HG02571 (cell line): ENCODE data around the gene ACP4.
"Not testable (repeated sequence)": the region's sequence is repeated elsewhere in the genome, so short reads cannot be mapped to it uniquely, and the experiment has no call there.

Experiments
- ATAC-seq: cut with Tn5 transposase; IDR thresholded peaks from one replicate; pipeline ENCODE4 v1.9.1; 2021; ENCODE audit warnings: mild to moderate bottlenecking, moderate library complexity; ENCODE audit not compliant: unreplicated experiment

The ACP4 gene

GRCh38 chr19:50790396-50790795 lies at the start of gene ACP4:
Gene ACP4, plus strand, starts transcription at chr19:50790415. Its CDS starts 0 bp downstream, at chr19:50790415.
- ATAC-seq = no peak

- no peak for ATAC-seq
Measured at GRCh38 chr19:50741179-50741933, 48.9 kb upstream of the ACP4 start.

- no peak for ATAC-seq
Measured at GRCh38 chr19:50743537-50743936, 46.7 kb upstream of the ACP4 start.

- ATAC-seq = no peak
Measured at GRCh38 chr19:50745221-50745620, 45.0 kb upstream of the ACP4 start.

GRCh38 chr19:50747141-50747540 lies 43.1 kb upstream of the ACP4 start:
- ATAC-seq = not testable (repeated sequence)

- no peak for ATAC-seq
Measured at GRCh38 chr19:50749490-50749889, 40.7 kb upstream of the ACP4 start.

GRCh38 chr19:50750010-50750409 lies 40.2 kb upstream of the ACP4 start:
- no peak for ATAC-seq

- ATAC-seq = no peak
Measured at GRCh38 chr19:50753879-50754278, 36.3 kb upstream of the ACP4 start.

GRCh38 chr19:50756244-50756643 lies 34.0 kb upstream of the ACP4 start:
- ATAC-seq = not testable (repeated sequence)

- not testable (repeated sequence) for ATAC-seq
Measured at GRCh38 chr19:50757624-50758023, 32.6 kb upstream of the ACP4 start.

GRCh38 chr19:50759076-50759475 lies 31.1 kb upstream of the ACP4 start:
- ATAC-seq = not testable (repeated sequence)

GRCh38 chr19:50759886-50760285 lies 30.3 kb upstream of the ACP4 start:
- ATAC-seq = no peak

- ATAC-seq = not testable (repeated sequence)
Measured at GRCh38 chr19:50761501-50761900, 28.7 kb upstream of the ACP4 start.

- ATAC-seq = not testable (repeated sequence)
Measured at GRCh38 chr19:50763521-50763920, 26.7 kb upstream of the ACP4 start.

GRCh38 chr19:50764409-50764808 lies 25.8 kb upstream of the ACP4 start:
- no peak for ATAC-seq

- not testable (repeated sequence) for ATAC-seq
Measured at GRCh38 chr19:50766746-50767145, 23.5 kb upstream of the ACP4 start.

GRCh38 chr19:50767263-50767662 lies 23.0 kb upstream of the ACP4 start:
- ATAC-seq = not testable (repeated sequence)

GRCh38 chr19:50768277-50768676 lies 21.9 kb upstream of the ACP4 start:
- no peak for ATAC-seq

GRCh38 chr19:50770164-50770563 lies 20.1 kb upstream of the ACP4 start, which contains the start of gene GPR32:
Gene GPR32, plus strand, starts transcription at chr19:50770464. Its CDS starts 137 bp downstream, at chr19:50770601.
- not testable (repeated sequence) for ATAC-seq

- ATAC-seq = no peak
Measured at GRCh38 chr19:50770888-50771287, 19.3 kb upstream of the ACP4 start.

GRCh38 chr19:50772476-50772875 lies 17.7 kb upstream of the ACP4 start:
- no peak for ATAC-seq

GRCh38 chr19:50772912-50773311 lies 17.3 kb upstream of the ACP4 start:
- ATAC-seq = not testable (repeated sequence)

GRCh38 chr19:50773454-50773853 lies 16.8 kb upstream of the ACP4 start:
- not testable (repeated sequence) for ATAC-seq
